Left hindlimb (tissue), 1 donor: ENCODE measurements around the gene GPR32.
A peak's percentile ranks its signal among the peaks of the same experiment; 100 is the strongest.
"Not testable (repeated sequence)": the region's sequence is repeated elsewhere in the genome, so short reads cannot be mapped to it uniquely, and the experiment has no call there.

ENCODE experiments used
- DNase-seq: peaks from one replicate; pipeline ENCODE4 v3.0.0-alpha.2; 2018

GPR32 gene

GRCh38 chr19:50770164-50770563 lies at the start of gene GPR32:
GPR32 (plus strand) TSS chr19:50770464; CDS start chr19:50770601, 137 bp downstream.
- not testable (repeated sequence) for DNase-seq

- DNase-seq: peak; percentile 45
Measured at GRCh38 chr19:50720921-50721381, 49.3 kb upstream of the GPR32 start.

- DNase-seq: peak; percentile 48
Measured at GRCh38 chr19:50721441-50722137, 48.7 kb upstream of the GPR32 start.

GRCh38 chr19:50722201-50723013 lies 47.9 kb upstream of the GPR32 start:
- DNase-seq: peak; percentile 33

GRCh38 chr19:50723069-50723468 lies 47.2 kb upstream of the GPR32 start, which contains the start of gene CLEC11A:
CLEC11A (plus strand) TSS chr19:50723364; CDS start chr19:50723526, 162 bp downstream.
- DNase-seq: peak; percentile 87

GRCh38 chr19:50723735-50724521 lies 46.3 kb upstream of the GPR32 start:
- no peak for DNase-seq

GRCh38 chr19:50724522-50725217 lies 45.6 kb upstream of the GPR32 start:
- peak; percentile 100 for DNase-seq

- DNase-seq: no peak
Measured at GRCh38 chr19:50725218-50725910, 44.9 kb upstream of the GPR32 start.

- no peak for DNase-seq
Measured at GRCh38 chr19:50725911-50726230, 44.4 kb upstream of the GPR32 start.

- DNase-seq: peak; percentile 80
Measured at GRCh38 chr19:50728084-50728737, 42.1 kb upstream of the GPR32 start.

- DNase-seq: no peak
Measured at GRCh38 chr19:50729894-50730293, 40.4 kb upstream of the GPR32 start.

- DNase-seq: no peak
Measured at GRCh38 chr19:50735869-50736268, 34.4 kb upstream of the GPR32 start.

- DNase-seq: no peak
Measured at GRCh38 chr19:50736338-50736737, 33.9 kb upstream of the GPR32 start.

GRCh38 chr19:50739132-50739913 lies 30.9 kb upstream of the GPR32 start:
- DNase-seq: no peak

GRCh38 chr19:50739914-50740426 lies 30.3 kb upstream of the GPR32 start:
- DNase-seq: no peak

- DNase-seq: no peak
Measured at GRCh38 chr19:50741179-50741933, 28.9 kb upstream of the GPR32 start.

GRCh38 chr19:50743537-50743936 lies 26.7 kb upstream of the GPR32 start:
- no peak for DNase-seq

- no peak for DNase-seq
Measured at GRCh38 chr19:50745221-50745620, 25.0 kb upstream of the GPR32 start.

- not testable (repeated sequence) for DNase-seq
Measured at GRCh38 chr19:50747141-50747540, 23.1 kb upstream of the GPR32 start.

GRCh38 chr19:50749490-50749889 lies 20.8 kb upstream of the GPR32 start:
- DNase-seq: no peak
